GM19395 (cell line): Measurements from ENCODE around the gene MRPL20.
"Not testable (repeated sequence)": the region's sequence is repeated elsewhere in the genome, so short reads cannot be mapped to it uniquely, and the experiment has no call there.

ENCODE experiments used
- ATAC-seq: cut with Tn5 transposase; IDR thresholded peaks from one replicate; pipeline ENCODE4 v1.9.1; 2021; ENCODE audit warnings: mild to moderate bottlenecking, moderate library complexity; ENCODE audit not compliant: unreplicated experiment

Gene MRPL20

DNA sequence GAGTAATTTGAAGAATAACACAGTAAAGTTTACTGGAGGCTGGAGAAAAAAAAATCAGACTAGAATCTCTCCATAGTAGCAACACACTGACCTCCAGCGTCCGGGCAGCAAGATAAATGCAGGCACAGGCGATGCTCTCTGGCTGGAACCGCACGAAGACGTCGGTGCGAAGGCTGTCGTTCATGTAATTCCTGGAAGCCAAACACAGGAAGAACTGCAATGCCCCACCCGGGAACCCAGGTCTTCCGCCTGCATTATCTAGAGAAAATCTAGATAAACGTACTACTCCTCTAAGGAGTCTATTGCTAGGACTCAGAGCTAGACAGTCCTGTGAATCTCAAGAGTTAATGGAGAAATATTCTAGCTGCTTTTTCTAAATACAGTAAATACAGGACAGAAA, 16.4 kb downstream of the MRPL20 start:
- no peak for ATAC-seq

DNA sequence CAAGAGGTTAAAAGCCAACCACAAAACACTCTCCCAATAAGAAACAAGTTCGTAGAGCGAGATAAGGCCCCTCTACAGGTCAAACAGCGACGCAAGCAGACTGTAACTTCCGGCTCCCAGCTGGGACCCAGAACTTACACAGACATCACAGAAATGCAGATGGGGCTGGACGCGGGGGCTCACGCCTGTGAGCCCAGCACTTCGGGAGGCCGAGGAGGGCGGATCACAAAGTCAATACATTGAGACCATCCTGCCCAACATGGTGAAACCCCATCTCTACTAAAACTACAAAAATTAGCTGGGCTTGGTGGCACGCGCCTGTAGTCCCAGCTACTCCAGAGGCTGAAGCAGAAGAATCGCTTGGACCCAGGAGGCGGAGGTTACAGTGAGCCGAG, 19.0 kb downstream of the MRPL20 start:
- ATAC-seq, result no peak

DNA sequence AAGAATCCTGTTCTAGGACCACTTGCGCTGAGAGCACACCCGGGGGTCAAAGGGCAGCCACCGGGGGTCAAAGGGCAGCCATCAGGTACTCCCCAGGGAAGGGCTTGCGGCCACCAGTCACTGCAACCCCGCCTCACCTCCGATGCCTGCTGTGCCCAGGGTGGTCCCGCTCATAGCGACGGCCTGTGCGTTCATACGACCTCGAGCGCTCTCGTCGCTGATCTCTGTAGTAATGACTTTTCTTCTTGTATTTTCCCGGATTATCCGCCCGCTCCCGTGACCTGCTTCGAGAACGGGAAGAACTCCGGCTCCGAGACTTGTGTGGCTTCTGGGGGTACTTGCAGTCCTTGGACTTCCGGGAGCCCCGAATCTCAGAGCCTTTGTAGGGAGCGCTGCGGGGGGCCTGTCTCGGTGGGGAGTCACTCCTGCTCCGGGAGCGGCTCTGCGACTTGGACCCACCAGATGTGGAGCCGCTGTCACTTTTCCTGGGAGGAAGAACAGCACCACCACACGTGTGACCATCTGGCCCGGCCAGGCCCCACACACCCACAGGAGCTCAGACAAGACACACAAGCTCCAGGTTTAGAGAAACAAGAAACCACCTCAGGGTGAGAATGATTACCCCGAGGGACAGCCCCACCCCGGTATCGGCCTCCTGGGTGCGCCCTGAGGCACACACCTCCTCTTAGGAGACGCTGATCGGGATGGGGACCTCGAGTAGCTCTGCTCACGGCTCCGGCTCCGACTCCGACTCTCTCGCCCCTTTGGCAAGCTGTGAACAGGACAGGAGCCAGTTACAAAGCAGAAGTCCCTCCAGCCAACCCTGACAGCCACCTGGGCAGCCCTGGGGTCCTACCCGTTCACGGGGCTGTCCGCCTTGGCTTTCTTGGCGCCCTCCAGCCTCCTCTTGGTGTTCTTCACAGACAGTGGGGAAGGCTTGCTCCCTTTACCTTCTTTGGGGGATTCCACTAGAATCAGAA, 19.7 kb downstream of the MRPL20 start:
- ATAC-seq, result no peak

DNA sequence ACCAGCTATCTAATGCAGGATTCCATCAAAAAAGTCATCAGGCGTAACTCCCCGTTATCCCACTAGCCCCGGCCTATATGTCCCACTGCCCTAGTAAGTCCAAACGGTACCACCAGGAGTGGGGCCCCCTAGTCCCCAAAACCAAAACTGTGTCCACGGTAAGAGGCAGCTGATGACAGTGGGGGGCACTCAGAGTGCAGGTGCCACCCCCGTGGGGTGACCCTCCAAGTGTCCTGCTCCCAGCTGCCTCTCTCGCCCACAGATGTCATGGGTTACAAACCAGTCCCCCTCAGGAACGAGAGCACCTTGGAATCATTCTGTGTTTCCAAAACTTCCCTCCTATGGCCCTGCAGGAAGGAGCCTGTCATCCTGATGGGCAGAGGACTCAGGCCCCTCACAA, 21.2 kb downstream of the MRPL20 start:
- ATAC-seq, result no peak

DNA sequence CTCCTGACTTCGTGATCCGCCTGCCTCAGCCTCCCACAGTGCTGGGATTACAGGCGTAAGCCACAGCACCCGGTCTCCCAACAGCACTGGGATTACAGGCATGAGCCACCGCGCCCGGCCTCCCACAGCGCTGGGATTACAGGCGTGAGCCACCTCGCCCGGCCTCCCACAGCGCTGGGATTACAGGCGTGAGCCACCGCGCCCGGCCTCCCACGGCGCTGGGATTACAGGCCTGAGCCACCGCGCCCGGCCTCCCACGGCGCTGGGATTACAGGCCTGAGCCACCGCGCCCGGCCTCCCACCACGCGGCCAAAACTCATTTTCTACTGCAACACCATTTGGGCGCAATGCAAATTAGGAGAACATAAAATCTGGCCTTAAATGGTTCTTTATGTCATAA, 21.8 kb downstream of the MRPL20 start:
- not testable (repeated sequence) for ATAC-seq

DNA sequence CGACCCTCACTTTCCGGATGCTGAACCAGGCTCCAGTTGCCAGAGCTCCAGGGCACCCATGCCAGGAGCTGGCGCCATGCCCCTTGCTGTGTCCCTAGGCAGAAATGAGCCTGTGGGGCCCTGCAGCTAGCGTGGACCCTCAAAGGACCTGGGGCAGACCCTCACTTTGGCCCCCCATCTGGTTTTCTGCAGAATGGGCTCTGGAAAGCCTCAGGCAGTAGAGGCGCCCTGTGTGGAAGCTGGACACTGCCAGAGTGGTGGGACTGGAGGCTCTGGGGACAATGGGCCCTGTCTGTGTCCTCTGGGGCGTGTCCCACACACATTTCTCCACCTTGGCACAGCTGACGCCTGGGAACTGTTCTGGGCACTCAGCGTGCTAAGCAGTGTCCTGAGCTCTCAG, 25.8 kb downstream of the MRPL20 start:
- no peak for ATAC-seq

DNA sequence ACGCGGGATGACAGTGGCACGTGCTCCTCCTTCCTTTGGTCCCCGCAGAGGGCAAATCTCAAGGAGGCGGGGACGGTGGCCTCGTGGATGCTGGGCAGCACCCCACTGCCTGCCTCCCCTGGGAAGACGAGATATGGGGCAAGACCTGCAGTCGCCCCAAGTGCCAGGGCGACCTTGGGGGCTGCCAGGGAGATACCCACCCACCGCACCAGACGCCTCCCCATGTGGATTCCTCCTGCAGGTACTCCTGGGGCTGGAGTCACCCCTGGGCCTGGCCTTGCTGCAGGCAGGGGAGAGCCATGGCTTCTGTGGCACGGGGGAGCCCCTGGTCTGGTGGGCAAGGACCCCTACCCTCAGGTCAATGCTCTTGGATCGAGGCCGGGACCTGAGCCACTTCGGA, 26.2 kb downstream of the MRPL20 start:
- ATAC-seq, result no peak

DNA sequence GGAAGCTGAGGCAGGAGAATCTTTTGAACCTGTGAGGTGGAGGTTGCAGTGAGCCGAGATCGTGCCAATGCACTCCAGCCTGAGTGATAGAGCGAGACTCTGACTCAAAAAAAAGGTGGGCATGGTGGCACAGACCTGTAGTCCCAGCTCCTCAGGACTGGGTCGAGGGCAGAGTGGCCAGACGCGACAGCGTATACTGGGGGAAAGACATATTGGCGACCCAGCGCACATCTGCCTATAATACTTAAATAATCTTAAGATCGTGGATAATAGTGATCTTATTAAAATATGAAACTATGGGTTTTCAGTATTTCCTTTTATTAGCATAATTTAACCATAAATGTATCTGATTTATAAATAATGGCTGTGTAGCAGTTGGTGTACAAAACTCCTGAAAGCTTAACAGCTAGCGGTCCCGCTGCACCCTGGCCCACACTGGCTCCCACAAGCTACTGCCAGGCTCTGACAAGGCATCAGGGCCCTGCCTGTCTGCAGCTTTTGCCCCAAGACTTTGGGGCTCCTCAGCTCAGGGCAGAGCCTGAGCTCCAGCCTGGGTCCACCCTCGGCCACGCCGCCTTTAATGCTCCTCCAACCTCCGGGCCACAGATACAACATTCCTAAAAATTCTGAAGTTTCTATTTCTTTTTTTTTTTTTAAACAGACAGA, 29.4 kb downstream of the MRPL20 start:
- ATAC-seq, result no peak

DNA sequence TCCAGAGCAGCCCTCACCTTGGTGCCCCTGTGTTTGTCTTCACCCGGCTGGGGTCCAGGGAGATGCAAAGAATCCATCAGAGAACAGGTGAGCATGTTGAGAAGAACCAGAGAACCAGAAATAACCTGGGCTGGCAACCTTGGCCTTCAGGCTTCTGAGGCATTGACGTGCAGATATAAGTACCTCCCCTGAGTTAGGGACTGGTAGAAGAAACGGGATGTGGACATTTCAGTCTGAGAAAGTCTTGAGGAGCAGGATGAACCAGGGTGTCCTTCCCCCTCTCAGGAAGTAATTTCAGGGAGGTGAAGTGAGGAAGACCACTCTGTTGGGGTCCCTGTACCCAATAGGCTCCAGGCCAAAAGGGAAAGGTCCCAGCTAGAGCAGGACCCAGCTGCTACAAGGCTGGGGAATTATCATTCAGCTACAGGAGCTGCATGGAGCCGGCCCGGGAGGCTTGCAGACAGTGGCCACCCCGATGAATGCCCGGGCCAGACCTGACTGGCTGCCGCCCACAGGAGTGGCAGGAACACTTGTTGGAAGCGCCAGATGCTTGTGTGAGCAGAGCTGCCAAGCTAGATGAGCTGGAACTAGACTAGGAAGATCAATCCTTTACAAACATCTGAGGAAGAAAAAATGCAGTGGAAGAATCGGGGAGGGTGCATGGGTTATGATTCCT, 30.4 kb downstream of the MRPL20 start:
- ATAC-seq, result no peak

DNA sequence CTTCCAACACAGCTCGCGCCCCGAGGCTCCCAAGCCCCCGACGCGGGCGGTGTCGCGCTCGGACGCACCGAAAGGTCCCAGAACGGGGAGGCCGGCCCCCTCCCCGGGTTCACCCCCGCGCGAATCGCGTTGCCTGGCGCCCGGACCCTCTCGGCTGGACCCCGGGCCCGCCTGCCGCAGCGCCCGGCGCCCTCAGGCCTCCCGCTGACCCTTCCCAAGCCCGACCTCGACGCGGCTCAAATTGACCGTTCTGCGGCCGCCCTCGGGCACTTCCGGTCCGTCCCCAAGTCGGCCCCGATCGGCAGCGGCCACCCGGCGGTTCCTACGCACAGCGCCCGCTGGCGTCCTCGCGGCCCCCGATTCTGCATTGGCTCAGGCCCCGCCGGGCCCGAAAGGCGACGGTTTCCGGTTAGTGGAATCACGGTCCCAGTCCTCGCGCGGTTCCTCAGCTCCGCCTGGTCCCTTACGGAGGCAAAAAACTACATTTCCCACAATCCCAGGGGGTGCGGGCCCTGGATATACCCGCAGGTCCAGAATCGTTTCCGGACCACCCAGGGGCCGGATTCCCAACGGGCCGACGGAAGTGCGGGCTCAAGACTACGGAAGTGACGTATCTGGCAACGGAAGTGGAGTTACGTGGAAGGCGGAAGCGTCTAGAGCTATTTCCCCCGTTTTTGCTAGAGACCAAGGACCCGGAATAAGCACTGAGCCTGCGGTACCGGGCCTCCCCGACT, 32.0 kb downstream of the MRPL20 start, which contains the start of gene AURKAIP1:
TSS of gene AURKAIP1 (minus strand) at position 279 of the 734 bp plus-strand sequence. CDS start 451 bp downstream, outside the sequence.
- peak; percentile 86 for ATAC-seq

DNA sequence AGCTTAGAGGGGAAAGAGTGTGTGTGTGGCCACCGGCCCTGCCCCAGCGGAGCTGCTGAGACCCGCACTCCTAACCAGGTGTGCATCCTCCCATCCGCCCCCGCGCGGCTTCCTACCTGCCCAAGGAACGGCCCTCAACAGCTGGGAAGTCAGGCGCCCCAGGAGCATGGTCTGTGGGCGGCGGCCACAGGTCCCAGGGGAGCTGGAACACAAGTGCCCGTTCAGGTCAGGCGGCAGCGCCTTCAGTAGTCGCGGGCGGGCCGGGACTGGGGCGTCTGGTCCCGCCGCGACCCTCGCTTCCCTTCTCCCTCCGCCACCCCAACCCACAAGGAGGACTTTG, 32.5 kb downstream of the MRPL20 start:
- ATAC-seq, result peak; percentile 2

DNA sequence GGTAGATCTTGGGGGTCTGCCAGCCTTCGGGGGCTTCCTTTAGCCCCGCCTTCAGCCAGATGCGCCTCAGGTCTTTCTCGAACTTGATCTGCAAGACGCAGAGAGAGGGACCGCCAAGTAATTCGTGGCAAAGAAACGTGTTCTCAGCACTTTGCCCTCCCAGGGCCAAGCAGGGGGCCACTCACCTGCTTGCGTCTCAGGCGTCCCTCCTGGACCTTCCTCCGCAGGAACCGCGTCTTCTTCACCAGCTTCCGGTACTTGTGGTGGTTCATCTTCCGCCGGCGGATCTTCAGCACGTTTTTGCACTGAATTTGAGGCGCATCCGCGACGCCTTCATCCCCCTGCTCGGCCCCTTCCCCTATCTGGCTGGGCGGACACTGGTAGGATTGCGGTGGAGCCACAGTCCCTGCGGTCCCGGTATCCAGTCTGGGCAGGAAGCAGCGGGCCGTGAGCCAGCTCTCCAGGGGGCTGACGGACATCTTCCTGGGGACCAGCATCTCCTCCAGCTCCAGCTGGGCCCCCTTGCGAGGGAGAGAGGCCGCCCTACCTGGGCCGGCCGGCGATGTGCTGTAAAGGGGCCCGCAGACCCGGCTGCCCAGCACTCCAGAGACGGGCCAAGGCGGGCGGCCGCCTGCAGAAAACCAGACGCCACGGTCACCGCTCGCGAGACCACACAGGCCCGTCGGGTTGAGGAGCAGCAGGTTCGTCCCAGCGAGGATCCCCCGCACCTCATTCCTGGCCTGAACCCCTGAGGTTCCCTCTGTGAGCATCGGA, 33.1 kb downstream of the MRPL20 start:
- ATAC-seq, result no peak

DNA sequence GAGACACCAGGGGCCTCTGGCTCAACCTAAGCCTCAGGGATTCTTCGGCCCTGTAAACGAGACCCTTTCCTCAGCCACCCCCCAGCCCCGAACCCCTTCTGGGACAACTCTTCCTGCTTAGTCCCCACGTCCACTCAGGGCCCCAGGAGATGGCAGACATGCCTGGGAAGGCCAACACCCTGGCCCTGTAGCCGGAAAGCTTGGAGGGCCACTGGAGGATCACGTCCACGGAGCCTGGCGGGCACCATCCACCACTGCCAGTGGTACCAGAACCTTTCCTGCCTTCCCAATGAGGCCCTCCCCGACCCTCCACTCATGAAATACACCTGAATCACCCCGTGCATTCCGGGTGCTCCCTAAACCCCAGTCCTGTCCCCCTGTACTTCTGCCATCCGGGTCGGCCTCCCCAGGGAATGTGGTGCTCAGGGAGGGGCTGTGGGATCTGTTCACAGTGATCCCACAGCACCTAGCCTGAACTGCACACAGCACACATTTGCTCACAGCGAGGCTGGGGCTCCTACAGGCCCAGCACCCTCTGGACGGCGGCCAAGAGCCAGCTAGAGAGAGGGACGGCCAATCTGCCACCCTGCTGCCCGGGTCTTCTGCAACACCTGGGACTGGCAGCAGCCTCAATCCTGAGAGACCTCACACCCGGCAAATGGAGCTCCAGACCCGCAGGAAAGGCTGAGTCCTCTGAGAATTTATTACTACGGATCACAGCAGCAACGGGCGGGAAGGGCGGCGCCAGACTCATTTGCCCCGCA, 33.9 kb downstream of the MRPL20 start:
- ATAC-seq, result no peak

DNA sequence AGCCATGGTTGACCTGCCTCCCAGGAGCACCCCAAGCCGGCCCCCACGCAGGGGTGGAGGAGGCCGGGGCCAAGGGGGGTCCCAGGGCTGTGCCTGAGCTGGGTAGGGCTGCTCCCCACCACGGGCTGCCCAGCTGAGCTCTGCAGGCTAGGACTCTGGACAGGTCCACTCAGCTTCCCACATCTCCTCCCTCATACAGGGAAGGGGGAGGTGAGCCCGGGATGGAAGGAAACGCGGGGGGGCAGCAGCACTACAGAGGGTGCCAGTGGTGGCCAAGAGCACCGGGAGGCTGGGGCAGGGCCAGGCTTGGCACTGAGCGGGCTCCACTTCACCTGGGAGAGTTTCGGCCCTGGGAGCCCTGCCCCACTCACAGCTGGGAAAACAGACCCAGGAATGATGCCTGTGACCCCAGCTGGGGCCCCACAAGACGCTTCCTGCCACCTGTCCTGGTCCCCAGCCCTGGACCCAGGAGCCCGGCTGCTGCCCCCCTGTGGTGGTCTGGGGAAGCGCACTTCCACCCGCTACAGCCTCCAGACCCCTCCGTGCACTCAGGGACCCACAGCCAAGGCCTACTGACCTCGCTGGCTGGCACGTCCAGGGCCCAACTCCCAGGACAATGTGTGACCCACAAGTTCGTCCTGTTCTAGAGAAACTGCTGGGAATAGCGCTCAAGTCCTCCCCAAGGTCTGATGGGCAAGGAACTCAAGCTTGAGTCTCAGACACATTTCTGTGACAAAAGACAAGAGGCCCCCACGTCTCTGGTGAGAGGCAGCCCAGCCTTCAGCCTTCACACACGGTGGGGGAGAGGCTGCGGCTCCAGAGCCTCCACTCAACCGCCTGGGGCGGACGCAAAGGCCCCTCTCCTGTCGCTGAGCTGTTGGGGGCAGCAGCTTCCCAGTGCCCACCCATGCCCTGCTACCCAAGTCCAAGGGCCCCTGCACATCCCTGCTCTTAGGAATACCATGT, 35.1 kb downstream of the MRPL20 start:
- ATAC-seq, result no peak

DNA sequence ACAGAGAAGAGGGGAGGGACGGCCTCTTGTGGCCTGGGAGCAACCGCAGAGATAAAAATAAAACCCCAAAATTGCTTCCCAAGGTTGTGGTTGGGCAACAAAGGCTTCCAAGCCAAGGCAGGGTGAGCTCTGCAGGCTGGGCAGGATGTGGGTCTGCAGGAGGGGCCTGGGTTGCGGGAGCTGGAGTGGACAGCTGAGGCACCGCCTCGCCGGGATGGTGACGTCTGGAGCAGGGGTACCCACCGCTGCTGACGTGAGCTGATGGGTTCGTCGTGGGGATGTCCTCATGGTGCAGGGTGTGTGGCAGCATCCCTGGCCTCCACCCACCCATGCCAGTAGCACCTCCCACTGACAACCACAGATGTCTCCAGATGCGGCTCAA, 35.7 kb downstream of the MRPL20 start:
- no peak for ATAC-seq

DNA sequence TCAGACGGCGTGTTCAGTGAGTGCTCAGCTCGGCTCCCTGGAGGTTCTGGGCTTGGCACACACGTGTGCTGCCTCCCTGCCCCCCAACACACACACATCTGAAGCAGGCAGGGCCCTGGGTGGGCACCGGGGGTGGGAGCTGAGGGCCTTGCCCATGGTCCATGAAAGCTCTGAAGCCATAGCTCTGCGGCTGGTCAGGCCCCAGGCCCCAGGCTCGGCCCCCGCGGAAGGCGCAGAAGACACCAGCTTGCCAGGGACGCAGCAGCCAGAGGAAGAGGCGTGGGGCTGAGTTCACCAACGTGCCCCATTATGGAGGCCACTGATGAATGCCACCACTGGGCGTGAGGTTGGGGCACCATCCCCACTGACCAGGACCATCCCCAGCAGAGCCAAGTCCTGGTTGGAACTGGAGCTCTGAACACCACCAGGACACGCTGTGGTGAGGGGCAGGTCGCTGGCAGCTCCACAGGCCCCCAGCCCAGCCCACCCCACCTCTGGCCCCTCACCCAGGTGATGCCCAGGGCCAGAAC, 36.3 kb downstream of the MRPL20 start:
- no peak for ATAC-seq

DNA sequence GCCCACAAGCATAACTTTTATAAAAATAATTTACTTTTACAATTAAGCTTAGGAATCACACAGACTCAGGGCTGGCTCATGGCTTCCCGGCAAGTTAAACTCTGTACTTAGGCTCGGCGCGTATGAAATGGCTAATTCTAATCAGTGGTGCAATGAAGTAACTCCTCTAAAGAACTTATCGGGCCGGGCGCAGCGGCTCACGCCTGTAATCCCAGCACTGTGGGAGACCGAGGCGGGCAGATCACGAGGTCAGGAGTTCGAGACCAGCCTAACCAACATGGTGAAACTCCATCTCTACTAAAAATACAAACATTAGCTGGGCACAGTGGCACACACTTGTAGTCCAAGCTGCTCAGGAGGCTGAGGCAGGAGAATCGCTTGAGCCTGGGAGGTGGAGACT, 37.0 kb downstream of the MRPL20 start:
- ATAC-seq, result not testable (repeated sequence)

DNA sequence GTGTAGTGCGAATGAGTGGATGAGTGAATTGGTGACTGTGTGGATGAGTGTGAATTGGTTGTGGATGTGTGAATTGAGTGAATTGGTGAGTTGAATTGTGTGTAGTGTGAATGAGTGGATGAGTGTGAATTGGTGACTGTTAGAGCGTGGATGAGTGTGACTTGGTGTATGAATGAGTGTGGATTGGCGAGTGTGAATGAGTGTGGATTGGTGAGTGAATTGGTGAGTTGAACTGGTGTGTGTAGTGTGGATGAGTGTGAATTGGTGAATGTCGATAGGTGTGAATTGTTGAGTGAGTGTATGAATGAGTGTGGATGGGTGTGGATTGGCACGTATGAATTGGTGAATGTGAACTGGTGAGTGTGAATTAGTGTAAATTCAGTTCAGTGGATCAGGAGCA, 39.8 kb downstream of the MRPL20 start:
- ATAC-seq, result no peak
